ENCODE measurements around the gene URB1.
"Not testable (repeated sequence)": the region's sequence is repeated elsewhere in the genome, so short reads cannot be mapped to it uniquely, and the experiment has no call there.

The URB1 gene

GRCh38 chr21:32315511-32316281, 77.1 kb downstream of the URB1 start:
- Histone ChIP-seq H3K4me3 (ENCODE audit: low read depth in 1 of 5, low read length in 5 of 5) (no peak overlapping the region), H3K36me3 (ENCODE audit: control insufficient read depth in 5 of 5, insufficient read depth in 5 of 5, low read length in 5 of 5) (peaks cover 9 to 90% (median 80%) of the 10 kb centered on the region in 5 donors), H3K9me3 (ENCODE audit: control insufficient read depth in 5 of 5, low read length in 5 of 5) (no peaks in the 10 kb centered on the region), H3K27me3 (ENCODE audit: control insufficient read depth in 5 of 5, insufficient read depth in 4 of 5, low read length in 5 of 5) (no peaks in the 10 kb centered on the region), H3K4me1 (ENCODE audit: control insufficient read depth in 5 of 5, insufficient read depth in 5 of 5, low read length in 5 of 5) (peaks cover 0 to 16% (median 1%) of the 10 kb centered on the region in 5 donors), H3K27ac (ENCODE audit: low read depth, low read length) (no peak overlapping the region), H3K9ac (ENCODE audit: low read length in 5 of 5) (no peak overlapping the region)

- Histone ChIP-seq H3K9ac (ENCODE audit: low read length in 5 of 5) (no peak overlapping the region), H3K9me3 (ENCODE audit: control insufficient read depth in 5 of 5, low read length in 5 of 5) (no peaks in the 10 kb centered on the region), H3K4me1 (ENCODE audit: control insufficient read depth in 5 of 5, insufficient read depth in 5 of 5, low read length in 5 of 5) (peaks cover 0 to 16% (median 1%) of the 10 kb centered on the region in 5 donors), H3K36me3 (ENCODE audit: control insufficient read depth in 5 of 5, insufficient read depth in 5 of 5, low read length in 5 of 5) (peaks cover 9 to 84% (median 75%) of the 10 kb centered on the region in 5 donors), H3K27me3 (ENCODE audit: control insufficient read depth in 5 of 5, insufficient read depth in 4 of 5, low read length in 5 of 5) (no peaks in the 10 kb centered on the region), H3K27ac (ENCODE audit: low read depth, low read length) (no peak overlapping the region), H3K4me3 (ENCODE audit: low read depth in 1 of 5, low read length in 5 of 5) (no peak overlapping the region)
Measured at GRCh38 chr21:32314806-32315205, 78.0 kb downstream of the URB1 start.

- Histone ChIP-seq H3K27ac (ENCODE audit: low read depth, low read length) (no peak overlapping the region), H3K27me3 (ENCODE audit: control insufficient read depth in 5 of 5, insufficient read depth in 4 of 5, low read length in 5 of 5) (no peaks in the 10 kb centered on the region), H3K9ac (ENCODE audit: low read length in 5 of 5) (no peak overlapping the region), H3K4me3 (ENCODE audit: low read depth in 1 of 5, low read length in 5 of 5) (no peak overlapping the region), H3K9me3 (ENCODE audit: control insufficient read depth in 5 of 5, low read length in 5 of 5) (no peaks in the 10 kb centered on the region), H3K4me1 (ENCODE audit: control insufficient read depth in 5 of 5, insufficient read depth in 5 of 5, low read length in 5 of 5) (peaks cover 0 to 16% (median 1%) of the 10 kb centered on the region in 5 donors), H3K36me3 (ENCODE audit: control insufficient read depth in 5 of 5, insufficient read depth in 5 of 5, low read length in 5 of 5) (peaks cover 3 to 76% (median 70%) of the 10 kb centered on the region in 5 donors)
Measured at GRCh38 chr21:32312976-32313375, 79.8 kb downstream of the URB1 start.

- no peak overlapping the region for H3K27ac ChIP-seq (ENCODE audit: low read depth, low read length)
- H3K4me1 ChIP-seq (ENCODE audit: control insufficient read depth in 5 of 5, insufficient read depth in 5 of 5, low read length in 5 of 5), result peaks cover 0 to 16% (median 1%) of the 10 kb centered on the region in 5 donors
- no peak overlapping the region for H3K9ac ChIP-seq (ENCODE audit: low read length in 5 of 5)
- no peak overlapping the region for H3K4me3 ChIP-seq (ENCODE audit: low read depth in 1 of 5, low read length in 5 of 5)
- no peaks in the 10 kb centered on the region for H3K27me3 ChIP-seq (ENCODE audit: control insufficient read depth in 5 of 5, insufficient read depth in 4 of 5, low read length in 5 of 5)
- peaks cover 3 to 75% (median 67%) of the 10 kb centered on the region in 5 donors for H3K36me3 ChIP-seq (ENCODE audit: control insufficient read depth in 5 of 5, insufficient read depth in 5 of 5, low read length in 5 of 5)
- no peaks in the 10 kb centered on the region for H3K9me3 ChIP-seq (ENCODE audit: control insufficient read depth in 5 of 5, low read length in 5 of 5)
Measured at GRCh38 chr21:32312326-32312725, 80.5 kb downstream of the URB1 start.

GRCh38 chr21:32311621-32312020, 81.2 kb downstream of the URB1 start:
- no peak overlapping the region for H3K4me3 ChIP-seq (ENCODE audit: low read depth in 1 of 5, low read length in 5 of 5)
- no peak overlapping the region for H3K27ac ChIP-seq (ENCODE audit: low read depth, low read length)
- peaks cover 3 to 71% (median 64%) of the 10 kb centered on the region in 5 donors for H3K36me3 ChIP-seq (ENCODE audit: control insufficient read depth in 5 of 5, insufficient read depth in 5 of 5, low read length in 5 of 5)
- H3K9me3 ChIP-seq (ENCODE audit: control insufficient read depth in 5 of 5, low read length in 5 of 5), result no peaks in the 10 kb centered on the region
- no peak overlapping the region for H3K9ac ChIP-seq (ENCODE audit: low read length in 5 of 5)
- H3K4me1 ChIP-seq (ENCODE audit: control insufficient read depth in 5 of 5, insufficient read depth in 5 of 5, low read length in 5 of 5), result peaks cover 0 to 15% (median 1%) of the 10 kb centered on the region in 5 donors
- H3K27me3 ChIP-seq (ENCODE audit: control insufficient read depth in 5 of 5, insufficient read depth in 4 of 5, low read length in 5 of 5), result no peaks in the 10 kb centered on the region

- not testable (repeated sequence) for H3K9me3 ChIP-seq (ENCODE audit: control insufficient read depth in 5 of 5, low read length in 5 of 5); H3K9ac ChIP-seq (ENCODE audit: low read length in 5 of 5); H3K27ac ChIP-seq (ENCODE audit: low read depth, low read length); H3K27me3 ChIP-seq (ENCODE audit: control insufficient read depth in 5 of 5, insufficient read depth in 4 of 5, low read length in 5 of 5); H3K4me3 ChIP-seq (ENCODE audit: low read depth in 1 of 5, low read length in 5 of 5)
- H3K36me3 ChIP-seq (ENCODE audit: control insufficient read depth in 5 of 5, insufficient read depth in 5 of 5, low read length in 5 of 5), result peaks cover 3 to 68% (median 60%) of the 10 kb centered on the region in 5 donors
- H3K4me1 ChIP-seq (ENCODE audit: control insufficient read depth in 5 of 5, insufficient read depth in 5 of 5, low read length in 5 of 5), result peaks cover 1 to 11% (median 2%) of the 10 kb centered on the region in 5 donors
Measured at GRCh38 chr21:32310976-32311375, 81.8 kb downstream of the URB1 start.

- peaks cover 3 to 62% (median 53%) of the 10 kb centered on the region in 5 donors for H3K36me3 ChIP-seq (ENCODE audit: control insufficient read depth in 5 of 5, insufficient read depth in 5 of 5, low read length in 5 of 5)
- H3K27me3 ChIP-seq (ENCODE audit: control insufficient read depth in 5 of 5, insufficient read depth in 4 of 5, low read length in 5 of 5), result no peaks in the 10 kb centered on the region
- H3K27ac ChIP-seq (ENCODE audit: low read depth, low read length), result no peak overlapping the region
- no peak overlapping the region for H3K9ac ChIP-seq (ENCODE audit: low read length in 5 of 5)
- H3K9me3 ChIP-seq (ENCODE audit: control insufficient read depth in 5 of 5, low read length in 5 of 5), result no peaks in the 10 kb centered on the region
- H3K4me3 ChIP-seq (ENCODE audit: low read depth in 1 of 5, low read length in 5 of 5), result no peak overlapping the region
- peaks cover 0 to 11% (median 10%) of the 10 kb centered on the region in 5 donors for H3K4me1 ChIP-seq (ENCODE audit: control insufficient read depth in 5 of 5, insufficient read depth in 5 of 5, low read length in 5 of 5)
Measured at GRCh38 chr21:32309906-32310460, 82.8 kb downstream of the URB1 start.

- H3K4me1 ChIP-seq (ENCODE audit: control insufficient read depth in 5 of 5, insufficient read depth in 5 of 5, low read length in 5 of 5), result peaks cover 0 to 18% (median 9%) of the 10 kb centered on the region in 5 donors
- no peaks in the 10 kb centered on the region for H3K9me3 ChIP-seq (ENCODE audit: control insufficient read depth in 5 of 5, low read length in 5 of 5)
- no peak overlapping the region for H3K27ac ChIP-seq (ENCODE audit: low read depth, low read length)
- H3K27me3 ChIP-seq (ENCODE audit: control insufficient read depth in 5 of 5, insufficient read depth in 4 of 5, low read length in 5 of 5), result no peaks in the 10 kb centered on the region
- H3K4me3 ChIP-seq (ENCODE audit: low read depth in 1 of 5, low read length in 5 of 5), result no peak overlapping the region
- no peak overlapping the region for H3K9ac ChIP-seq (ENCODE audit: low read length in 5 of 5)
- peaks cover 3 to 52% (median 46%) of the 10 kb centered on the region in 5 donors for H3K36me3 ChIP-seq (ENCODE audit: control insufficient read depth in 5 of 5, insufficient read depth in 5 of 5, low read length in 5 of 5)
Measured at GRCh38 chr21:32308696-32309095, 84.1 kb downstream of the URB1 start.

GRCh38 chr21:32307706-32308105, 85.1 kb downstream of the URB1 start:
- Histone ChIP-seq H3K27ac (ENCODE audit: low read depth, low read length) (no peak overlapping the region), H3K4me3 (ENCODE audit: low read depth in 1 of 5, low read length in 5 of 5) (no peak overlapping the region), H3K4me1 (ENCODE audit: control insufficient read depth in 5 of 5, insufficient read depth in 5 of 5, low read length in 5 of 5) (peaks cover 0 to 23% (median 9%) of the 10 kb centered on the region in 5 donors), H3K36me3 (ENCODE audit: control insufficient read depth in 5 of 5, insufficient read depth in 5 of 5, low read length in 5 of 5) (peaks cover 0 to 43% (median 38%) of the 10 kb centered on the region in 5 donors), H3K9me3 (ENCODE audit: control insufficient read depth in 5 of 5, low read length in 5 of 5) (no peaks in the 10 kb centered on the region), H3K27me3 (ENCODE audit: control insufficient read depth in 5 of 5, insufficient read depth in 4 of 5, low read length in 5 of 5) (no peaks in the 10 kb centered on the region), H3K9ac (ENCODE audit: low read length in 5 of 5) (no peak overlapping the region)

Measured in subcutaneous abdominal adipose tissue (tissue), 5 donors.